ENCODE data around the gene HIP1R.

HIP1R gene

DNA sequence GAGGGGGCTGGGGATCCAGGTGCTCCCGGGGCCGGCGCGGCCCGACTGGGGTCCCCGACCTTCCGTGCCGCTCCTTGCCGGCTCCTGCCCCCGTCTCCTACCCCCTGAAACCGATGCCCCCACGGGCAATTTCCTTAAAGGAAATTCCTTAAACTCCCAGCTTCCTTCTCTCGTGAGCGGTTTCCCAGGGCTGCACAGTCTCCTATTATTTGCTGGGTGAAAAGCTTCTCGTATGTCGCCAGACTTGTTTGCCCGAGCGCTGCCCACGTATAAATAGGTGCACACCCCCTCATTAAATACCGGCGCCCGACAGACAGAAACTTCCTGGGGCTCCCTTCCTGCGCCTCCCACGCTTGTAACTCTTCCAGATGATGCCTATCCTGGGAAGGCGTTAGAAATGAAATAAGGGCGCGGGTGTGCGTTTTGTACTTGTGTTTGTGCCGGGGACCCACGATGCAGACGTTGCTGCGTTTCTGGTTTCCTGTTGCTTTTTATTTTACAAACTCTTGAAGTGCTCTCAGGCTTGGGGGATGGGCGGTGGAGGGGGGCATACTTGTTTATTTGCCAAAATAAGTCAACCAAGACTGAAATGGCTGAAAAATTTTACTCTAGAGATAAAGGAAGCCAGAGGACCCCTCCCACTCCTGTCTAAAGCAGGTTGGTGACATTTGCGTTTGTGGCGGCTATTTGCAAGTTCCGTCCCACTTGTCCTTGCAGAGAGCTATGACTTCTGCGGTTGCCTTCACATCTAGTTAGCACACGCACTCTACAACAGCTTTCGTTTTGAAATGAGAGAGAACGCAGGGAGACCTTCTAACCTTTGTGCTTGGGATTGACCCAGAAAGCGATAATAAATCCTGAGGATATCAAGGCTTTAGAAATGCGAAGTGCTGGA lies 1.0 kb downstream of the HIP1R start (continued):
- TF ChIP-seq ZNF335 (tag by site-specific recombination; conservative IDR thresholded peaks at IDR 0.05): peak; percentile 86
- TF ChIP-seq, protein P1, sequence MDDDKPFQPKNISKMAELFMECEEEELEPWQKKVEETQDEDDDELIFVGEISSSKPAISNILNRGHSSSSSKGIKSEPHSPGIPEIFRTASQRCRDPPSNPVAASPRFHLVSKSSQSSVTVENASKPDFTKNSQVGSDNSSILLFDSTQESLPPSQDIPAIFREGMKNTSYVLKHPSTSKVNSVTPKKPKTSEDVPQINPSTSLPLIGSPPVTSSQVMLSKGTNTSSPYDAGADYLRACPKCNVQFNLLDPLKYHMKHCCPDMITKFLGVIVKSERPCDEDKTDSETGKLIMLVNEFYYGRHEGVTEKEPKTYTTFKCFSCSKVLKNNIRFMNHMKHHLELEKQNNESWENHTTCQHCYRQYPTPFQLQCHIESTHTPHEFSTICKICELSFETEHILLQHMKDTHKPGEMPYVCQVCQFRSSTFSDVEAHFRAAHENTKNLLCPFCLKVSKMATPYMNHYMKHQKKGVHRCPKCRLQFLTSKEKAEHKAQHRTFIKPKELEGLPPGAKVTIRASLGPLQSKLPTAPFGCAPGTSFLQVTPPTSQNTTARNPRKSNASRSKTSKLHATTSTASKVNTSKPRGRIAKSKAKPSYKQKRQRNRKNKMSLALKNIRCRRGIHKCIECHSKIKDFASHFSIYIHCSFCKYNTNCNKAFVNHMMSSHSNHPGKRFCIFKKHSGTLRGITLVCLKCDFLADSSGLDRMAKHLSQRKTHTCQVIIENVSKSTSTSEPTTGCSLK (tag by site-specific recombination; IDR thresholded peaks at IDR 0.05): no peak
- TF ChIP-seq, protein P2, sequence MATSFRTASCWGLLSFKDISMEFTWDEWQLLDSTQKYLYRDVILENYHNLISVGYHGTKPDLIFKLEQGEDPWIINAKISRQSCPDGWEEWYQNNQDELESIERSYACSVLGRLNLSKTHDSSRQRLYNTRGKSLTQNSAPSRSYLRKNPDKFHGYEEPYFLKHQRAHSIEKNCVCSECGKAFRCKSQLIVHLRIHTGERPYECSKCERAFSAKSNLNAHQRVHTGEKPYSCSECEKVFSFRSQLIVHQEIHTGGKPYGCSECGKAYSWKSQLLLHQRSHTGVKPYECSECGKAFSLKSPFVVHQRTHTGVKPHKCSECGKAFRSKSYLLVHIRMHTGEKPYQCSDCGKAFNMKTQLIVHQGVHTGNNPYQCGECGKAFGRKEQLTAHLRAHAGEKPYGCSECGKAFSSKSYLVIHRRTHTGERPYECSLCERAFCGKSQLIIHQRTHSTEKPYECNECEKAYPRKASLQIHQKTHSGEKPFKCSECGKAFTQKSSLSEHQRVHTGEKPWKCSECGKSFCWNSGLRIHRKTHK (tag by site-specific recombination; IDR thresholded peaks at IDR 0.05): no peak
- TF ChIP-seq, protein P3, sequence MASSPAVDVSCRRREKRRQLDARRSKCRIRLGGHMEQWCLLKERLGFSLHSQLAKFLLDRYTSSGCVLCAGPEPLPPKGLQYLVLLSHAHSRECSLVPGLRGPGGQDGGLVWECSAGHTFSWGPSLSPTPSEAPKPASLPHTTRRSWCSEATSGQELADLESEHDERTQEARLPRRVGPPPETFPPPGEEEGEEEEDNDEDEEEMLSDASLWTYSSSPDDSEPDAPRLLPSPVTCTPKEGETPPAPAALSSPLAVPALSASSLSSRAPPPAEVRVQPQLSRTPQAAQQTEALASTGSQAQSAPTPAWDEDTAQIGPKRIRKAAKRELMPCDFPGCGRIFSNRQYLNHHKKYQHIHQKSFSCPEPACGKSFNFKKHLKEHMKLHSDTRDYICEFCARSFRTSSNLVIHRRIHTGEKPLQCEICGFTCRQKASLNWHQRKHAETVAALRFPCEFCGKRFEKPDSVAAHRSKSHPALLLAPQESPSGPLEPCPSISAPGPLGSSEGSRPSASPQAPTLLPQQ (tag by site-specific recombination; IDR thresholded peaks at IDR 0.05): 0 out of 2 replicates have a peak, but pooled peaks have one; percentile 17
- TF ChIP-seq PRDM1 (tag by site-specific recombination; IDR thresholded peaks at IDR 0.05): no peak
- TF ChIP-seq, protein P4, sequence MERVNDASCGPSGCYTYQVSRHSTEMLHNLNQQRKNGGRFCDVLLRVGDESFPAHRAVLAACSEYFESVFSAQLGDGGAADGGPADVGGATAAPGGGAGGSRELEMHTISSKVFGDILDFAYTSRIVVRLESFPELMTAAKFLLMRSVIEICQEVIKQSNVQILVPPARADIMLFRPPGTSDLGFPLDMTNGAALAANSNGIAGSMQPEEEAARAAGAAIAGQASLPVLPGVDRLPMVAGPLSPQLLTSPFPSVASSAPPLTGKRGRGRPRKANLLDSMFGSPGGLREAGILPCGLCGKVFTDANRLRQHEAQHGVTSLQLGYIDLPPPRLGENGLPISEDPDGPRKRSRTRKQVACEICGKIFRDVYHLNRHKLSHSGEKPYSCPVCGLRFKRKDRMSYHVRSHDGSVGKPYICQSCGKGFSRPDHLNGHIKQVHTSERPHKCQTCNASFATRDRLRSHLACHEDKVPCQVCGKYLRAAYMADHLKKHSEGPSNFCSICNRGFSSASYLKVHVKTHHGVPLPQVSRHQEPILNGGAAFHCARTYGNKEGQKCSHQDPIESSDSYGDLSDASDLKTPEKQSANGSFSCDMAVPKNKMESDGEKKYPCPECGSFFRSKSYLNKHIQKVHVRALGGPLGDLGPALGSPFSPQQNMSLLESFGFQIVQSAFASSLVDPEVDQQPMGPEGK (tag by site-specific recombination; IDR thresholded peaks at IDR 0.05): peak; percentile 65
- TF ChIP-seq FEZF1 (tag by site-specific recombination; IDR thresholded peaks at IDR 0.05): no peak
- peak; percentile 94 for TF ChIP-seq EGR2 (tag by site-specific recombination; IDR thresholded peaks at IDR 0.05; ENCODE audit: low read depth)
- TF ChIP-seq ZBTB48 (tag by site-specific recombination; IDR thresholded peaks at IDR 0.05): no peak
- TF ChIP-seq ZNF354C (tag by site-specific recombination; IDR thresholded peaks at IDR 0.05; ENCODE audit: borderline replicate concordance, low read depth): no peak
- no peak for TF ChIP-seq ZNF274 (IDR thresholded peaks at IDR 0.05; ENCODE audit: low read length)
- no peak for TF ChIP-seq ZNF274 (tag by site-specific recombination; IDR thresholded peaks at IDR 0.05; ENCODE audit: borderline replicate concordance)
- TF ChIP-seq, protein P5, sequence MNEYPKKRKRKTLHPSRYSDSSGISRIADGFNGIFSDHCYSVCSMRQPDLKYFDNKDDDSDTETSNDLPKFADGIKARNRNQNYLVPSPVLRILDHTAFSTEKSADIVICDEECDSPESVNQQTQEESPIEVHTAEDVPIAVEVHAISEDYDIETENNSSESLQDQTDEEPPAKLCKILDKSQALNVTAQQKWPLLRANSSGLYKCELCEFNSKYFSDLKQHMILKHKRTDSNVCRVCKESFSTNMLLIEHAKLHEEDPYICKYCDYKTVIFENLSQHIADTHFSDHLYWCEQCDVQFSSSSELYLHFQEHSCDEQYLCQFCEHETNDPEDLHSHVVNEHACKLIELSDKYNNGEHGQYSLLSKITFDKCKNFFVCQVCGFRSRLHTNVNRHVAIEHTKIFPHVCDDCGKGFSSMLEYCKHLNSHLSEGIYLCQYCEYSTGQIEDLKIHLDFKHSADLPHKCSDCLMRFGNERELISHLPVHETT (tag by site-specific recombination; IDR thresholded peaks at IDR 0.05): no peak
- no peak for TF ChIP-seq ZNF114 (tag by site-specific recombination; IDR thresholded peaks at IDR 0.05)
- TF ChIP-seq ZNF341 (tag by site-specific recombination; IDR thresholded peaks at IDR 0.05; ENCODE audit: low read depth): no peak
- TF ChIP-seq ZNF658 (tag by site-specific recombination; IDR thresholded peaks at IDR 0.05): no peak
- TF ChIP-seq, protein P6, sequence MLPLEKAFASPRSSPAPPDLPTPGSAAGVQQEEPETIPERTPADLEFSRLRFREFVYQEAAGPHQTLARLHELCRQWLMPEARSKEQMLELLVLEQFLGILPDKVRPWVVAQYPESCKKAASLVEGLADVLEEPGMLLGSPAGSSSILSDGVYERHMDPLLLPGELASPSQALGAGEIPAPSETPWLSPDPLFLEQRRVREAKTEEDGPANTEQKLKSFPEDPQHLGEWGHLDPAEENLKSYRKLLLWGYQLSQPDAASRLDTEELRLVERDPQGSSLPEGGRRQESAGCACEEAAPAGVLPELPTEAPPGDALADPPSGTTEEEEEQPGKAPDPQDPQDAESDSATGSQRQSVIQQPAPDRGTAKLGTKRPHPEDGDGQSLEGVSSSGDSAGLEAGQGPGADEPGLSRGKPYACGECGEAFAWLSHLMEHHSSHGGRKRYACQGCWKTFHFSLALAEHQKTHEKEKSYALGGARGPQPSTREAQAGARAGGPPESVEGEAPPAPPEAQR (tag by site-specific recombination; IDR thresholded peaks at IDR 0.05): no peak
- TF ChIP-seq, protein P7, sequence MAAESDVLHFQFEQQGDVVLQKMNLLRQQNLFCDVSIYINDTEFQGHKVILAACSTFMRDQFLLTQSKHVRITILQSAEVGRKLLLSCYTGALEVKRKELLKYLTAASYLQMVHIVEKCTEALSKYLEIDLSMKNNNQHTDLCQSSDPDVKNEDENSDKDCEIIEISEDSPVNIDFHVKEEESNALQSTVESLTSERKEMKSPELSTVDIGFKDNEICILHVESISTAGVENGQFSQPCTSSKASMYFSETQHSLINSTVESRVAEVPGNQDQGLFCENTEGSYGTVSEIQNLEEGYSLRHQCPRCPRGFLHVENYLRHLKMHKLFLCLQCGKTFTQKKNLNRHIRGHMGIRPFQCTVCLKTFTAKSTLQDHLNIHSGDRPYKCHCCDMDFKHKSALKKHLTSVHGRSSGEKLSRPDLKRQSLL (tag by site-specific recombination; IDR thresholded peaks at IDR 0.05): no peak
- no peak for TF ChIP-seq GLI2 (tag by site-specific recombination; IDR thresholded peaks at IDR 0.05; ENCODE audit: borderline replicate concordance, low read depth)
- TF ChIP-seq, protein P8, sequence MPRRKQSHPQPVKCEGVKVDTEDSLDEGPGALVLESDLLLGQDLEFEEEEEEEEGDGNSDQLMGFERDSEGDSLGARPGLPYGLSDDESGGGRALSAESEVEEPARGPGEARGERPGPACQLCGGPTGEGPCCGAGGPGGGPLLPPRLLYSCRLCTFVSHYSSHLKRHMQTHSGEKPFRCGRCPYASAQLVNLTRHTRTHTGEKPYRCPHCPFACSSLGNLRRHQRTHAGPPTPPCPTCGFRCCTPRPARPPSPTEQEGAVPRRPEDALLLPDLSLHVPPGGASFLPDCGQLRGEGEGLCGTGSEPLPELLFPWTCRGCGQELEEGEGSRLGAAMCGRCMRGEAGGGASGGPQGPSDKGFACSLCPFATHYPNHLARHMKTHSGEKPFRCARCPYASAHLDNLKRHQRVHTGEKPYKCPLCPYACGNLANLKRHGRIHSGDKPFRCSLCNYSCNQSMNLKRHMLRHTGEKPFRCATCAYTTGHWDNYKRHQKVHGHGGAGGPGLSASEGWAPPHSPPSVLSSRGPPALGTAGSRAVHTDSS (tag by site-specific recombination; IDR thresholded peaks at IDR 0.05): no peak
- TF ChIP-seq ZNF311 (tag by site-specific recombination; IDR thresholded peaks at IDR 0.05; ENCODE audit: borderline replicate concordance): no peak
- no peak for TF ChIP-seq KLF7 (tag by site-specific recombination; IDR thresholded peaks at IDR 0.05; ENCODE audit: borderline replicate concordance)
- no peak for TF ChIP-seq ZNF561 (tag by site-specific recombination; IDR thresholded peaks at IDR 0.05; ENCODE audit: borderline replicate concordance)
- TF ChIP-seq ZBTB17 (tag by site-specific recombination; IDR thresholded peaks at IDR 0.05): no peak

Data from HEK293 (cell line).